Raji (cell line): ENCODE results near the gene ARHGAP26.

Experiments
- POLR2A ChIP-seq: IDR thresholded peaks from 2 replicates; pipeline ENCODE4 v1.6.1; 2011; ENCODE audit warnings: low read depth, low read length, control low read depth; ENCODE audit not compliant: insufficient read depth

Gene ARHGAP26

DNA sequence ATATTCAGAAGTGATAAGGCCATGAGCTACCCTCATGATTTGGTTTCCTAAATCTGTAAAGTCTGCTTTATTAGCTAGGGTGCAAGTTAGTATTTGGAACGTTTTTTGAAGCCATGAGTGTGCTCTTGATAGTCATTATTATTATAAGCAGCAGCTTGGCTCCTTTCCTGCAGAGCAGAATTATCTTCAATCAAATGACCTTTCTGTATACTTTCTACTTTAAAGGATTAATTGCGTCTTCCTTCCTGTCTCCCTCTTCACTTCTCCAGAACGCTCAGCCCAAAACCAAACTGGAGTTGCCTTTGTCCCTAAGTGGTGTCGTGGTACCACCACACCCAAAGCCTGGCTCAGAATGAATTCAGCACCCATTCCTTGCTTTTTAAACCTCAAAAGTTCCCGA lies 211.3 kb downstream of the ARHGAP26 start:
- TF ChIP-seq POLR2A: no peak

DNA sequence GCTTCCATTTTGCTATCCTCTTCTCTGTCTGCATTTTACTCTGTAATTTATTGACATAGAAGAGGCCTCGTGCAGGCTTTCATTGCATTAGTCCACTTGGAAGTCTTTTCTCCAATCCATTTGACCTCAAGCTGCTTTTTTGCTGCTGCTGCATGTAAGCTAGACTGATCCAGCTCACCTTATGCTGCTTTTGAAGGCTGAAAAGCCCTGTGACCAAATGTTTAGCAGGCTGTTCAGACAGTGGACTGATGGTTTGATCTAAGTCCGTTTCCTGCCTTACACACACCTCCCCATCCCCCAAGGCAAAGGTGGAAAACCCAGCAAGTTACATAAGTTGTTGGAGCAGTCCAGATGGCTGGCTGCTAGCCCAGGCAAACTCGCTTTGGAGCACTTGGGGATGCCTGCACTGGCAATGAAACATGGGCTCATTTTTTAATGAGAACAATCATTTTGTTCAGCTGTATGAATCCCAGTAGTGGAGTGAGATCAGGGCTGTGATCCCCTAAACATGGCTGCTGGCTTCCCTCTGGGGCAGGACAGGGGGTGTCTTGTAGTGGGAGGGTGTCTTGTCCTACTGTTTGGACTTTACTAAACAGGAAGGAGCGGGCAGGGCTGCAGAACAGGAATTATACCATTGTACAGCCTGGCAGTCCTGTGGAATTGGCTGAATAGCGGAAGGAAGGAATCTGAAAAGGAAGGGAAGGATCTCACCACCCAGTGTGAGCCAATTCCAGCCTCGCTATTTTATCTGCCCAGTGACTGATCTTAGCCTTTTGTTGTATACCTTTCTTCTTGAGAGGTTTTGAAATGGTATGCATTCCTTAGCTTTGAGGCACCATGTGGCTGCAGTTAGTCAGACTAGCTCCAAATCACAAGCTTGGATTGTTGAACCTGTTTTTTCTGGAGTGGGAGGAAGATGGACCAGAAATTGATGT lies 212.0 kb downstream of the ARHGAP26 start:
- TF ChIP-seq POLR2A: no peak

GRCh38 chr5:142982821-142983200 lies 212.6 kb downstream of the ARHGAP26 start:
- TF ChIP-seq POLR2A: no peak

GRCh38 chr5:142984011-142984410 lies 213.8 kb downstream of the ARHGAP26 start:
- no peak for TF ChIP-seq POLR2A

GRCh38 chr5:142984525-142984924 lies 214.3 kb downstream of the ARHGAP26 start:
- TF ChIP-seq POLR2A: no peak

DNA sequence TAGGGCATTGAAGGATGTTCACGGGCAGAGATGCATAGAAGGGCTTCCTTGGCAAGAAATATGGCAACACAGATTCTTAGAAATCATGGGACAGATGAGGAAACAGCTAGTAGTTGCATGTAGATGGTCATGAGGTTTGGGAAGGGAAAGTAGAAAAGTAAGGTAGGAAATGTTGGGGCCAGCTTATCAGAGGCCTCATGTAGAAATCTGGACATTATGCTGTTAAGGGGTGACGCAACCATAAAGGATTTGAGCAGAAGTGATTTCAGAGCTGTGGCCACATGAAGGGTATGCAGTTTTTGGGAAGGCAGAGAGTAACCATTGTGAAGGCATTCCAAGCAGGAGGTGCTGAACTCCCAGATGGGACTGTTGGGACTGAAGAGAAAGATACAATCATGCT lies 224.0 kb downstream of the ARHGAP26 start:
- TF ChIP-seq POLR2A: no peak

DNA sequence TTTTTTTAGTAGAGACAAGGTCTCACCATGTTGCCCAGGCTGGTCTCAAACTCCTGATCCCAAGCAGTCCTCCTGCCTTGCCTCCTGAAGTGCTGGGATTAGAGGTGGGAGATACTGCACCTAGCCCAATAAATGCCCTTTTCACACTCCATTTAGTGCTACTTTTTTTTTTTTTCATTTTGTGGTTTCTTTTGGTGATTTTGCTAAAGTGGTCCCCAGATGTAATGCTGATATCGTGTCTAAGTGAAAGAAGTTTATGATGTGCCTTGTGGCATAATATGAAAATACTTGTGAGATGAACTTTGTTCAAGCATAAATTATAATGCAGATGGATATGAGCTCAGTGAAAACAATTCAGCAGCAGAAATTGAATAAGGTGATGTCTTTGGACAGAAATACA lies 227.4 kb downstream of the ARHGAP26 start:
- TF ChIP-seq POLR2A: no peak

DNA sequence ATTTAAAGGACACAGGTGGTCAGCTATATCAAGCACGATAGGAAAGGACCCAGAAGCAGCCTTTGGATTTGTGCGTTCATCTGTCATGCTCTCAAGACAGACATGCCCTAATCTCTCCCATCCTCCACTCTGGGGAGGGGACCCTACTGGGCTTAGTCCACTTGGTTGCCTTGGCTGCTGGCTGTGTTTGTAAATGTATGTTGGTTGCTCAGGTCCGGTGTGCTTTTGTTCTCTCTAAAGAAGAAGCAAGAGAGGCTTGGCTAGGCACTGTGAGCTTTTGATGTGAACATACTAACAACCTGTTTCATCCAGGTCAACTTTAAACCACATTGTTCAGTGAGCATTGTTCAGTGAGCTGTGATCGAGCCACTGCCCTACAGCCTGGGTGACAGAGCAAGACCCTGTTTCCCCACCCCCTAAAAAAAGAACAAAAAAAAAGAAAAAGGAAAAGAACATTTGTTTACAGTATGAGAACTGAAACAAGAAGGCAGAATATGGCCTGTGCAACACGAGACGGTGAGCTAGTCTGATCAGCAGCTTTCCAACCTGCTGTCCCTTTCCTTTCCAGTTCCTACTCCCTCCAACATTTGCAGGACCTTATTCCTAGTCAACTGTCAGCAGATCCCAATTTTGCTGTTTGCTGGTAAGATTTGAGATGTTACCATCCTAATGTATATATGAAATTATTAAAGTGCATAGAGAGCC lies 228.3 kb downstream of the ARHGAP26 start:
- no peak for TF ChIP-seq POLR2A

GRCh38 chr5:143001764-143002351 lies 231.7 kb downstream of the ARHGAP26 start:
- TF ChIP-seq POLR2A: no peak

DNA sequence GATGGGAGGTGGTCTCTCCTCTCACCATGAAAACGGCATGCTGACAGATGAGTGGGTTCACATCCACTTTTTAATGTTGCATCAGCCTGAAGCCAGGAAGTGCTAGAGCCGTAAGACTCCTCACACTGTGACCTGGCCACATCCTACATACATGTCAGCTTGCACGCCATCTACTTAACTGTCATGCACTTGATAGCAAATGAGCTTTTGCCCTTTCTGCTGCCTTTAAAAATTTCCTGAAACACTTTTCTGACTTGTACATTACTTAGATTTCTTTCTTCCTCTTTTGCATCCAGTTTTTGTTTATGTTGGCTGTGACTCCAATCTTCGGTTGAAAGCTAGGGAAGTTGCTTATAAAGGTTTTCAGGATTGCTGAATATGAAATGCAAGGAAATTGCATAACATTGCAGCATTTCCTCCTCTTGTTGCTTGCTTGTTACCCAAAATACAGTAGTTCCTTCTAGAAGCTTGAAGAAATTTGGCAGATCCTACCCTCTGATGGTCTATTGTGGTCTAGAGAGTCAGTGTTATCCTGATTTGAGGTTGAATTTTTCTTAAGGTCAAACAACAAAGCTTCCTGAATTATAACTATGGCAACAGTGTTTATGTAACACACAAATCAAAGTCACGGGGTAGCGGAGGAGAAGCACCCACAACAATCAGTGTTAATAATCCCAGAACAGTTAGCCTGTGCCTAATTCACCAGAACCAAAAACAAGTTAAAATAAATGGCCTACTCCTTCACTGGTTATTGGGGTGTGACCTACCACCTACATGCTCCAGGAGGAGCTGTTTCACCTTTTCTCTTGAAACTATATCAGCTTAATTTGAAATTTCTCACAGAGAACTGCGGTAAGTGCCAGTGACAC lies 232.5 kb downstream of the ARHGAP26 start:
- no peak for TF ChIP-seq POLR2A

DNA sequence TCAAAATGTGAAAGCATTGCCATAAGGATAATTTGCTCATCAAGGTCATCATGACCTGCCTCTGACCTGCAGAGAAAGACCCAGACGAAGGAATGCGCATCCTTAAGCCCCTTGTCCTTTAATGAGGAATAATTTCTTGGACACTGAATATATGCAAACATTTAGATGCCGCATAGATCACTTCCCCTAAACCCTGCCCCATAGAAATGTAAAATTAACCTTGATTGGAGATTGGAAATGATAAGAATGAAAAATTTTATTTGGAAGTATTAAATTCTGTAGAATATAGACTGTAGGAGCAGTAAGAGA lies 233.1 kb downstream of the ARHGAP26 start:
- no peak for TF ChIP-seq POLR2A

DNA sequence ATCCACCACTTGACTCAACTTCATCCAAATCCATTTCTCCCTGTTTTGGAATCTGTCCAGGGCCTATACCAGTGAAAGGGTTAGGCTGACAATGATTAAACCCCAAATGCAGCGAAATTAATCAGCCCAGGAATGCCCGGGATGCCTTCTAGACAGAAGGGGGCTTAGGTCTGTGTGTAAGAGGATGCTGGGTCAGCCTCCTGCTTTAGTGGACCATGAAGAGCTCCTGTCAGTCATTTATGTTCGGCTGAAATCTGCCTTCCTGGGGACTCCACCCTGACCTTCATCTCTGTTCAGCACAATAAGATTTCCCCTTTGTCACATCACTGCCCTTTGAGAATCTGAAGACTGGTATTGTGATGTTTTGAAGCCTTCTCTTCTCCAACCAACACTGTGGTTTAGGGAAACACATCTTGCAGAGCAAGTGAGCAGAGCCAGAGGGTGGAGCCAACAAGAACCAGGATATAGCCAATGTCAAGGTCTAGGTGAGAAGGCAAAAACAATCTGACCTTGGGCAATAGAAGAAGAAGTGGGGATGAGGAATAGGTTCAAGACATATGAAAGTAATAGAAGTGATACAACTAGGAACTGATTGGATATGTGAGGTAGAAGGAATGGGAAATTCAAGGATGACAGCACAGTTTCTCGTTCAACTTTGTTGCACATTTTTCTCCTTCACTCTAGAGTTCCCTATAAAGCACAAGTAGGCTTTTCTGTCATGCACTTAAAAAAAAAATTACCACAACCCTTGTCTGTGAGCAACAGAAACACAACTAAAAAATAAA lies 234.4 kb downstream of the ARHGAP26 start:
- TF ChIP-seq POLR2A: no peak

DNA sequence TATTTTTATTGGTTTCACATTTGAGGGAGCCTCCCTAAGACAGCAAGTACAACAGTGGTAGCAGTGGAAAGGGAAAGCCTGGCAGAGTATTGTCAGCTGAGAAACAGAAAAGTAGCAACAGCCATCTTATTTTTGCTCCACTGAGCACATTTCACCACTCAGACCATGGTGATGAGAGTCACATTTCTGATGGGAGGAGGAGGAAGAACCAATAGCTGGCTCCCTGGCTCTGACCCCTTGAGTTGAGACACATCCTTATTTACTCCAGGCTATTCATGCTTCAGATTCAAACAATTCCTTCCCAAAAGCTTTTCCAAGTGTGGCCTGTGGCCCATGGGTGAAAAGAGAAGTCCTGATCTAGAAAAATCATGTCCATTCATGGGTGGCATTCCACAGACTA lies 236.3 kb downstream of the ARHGAP26 start:
- no peak for TF ChIP-seq POLR2A

- TF ChIP-seq POLR2A: no peak
Observed at GRCh38 chr5:143008032-143008431, 237.9 kb downstream of the ARHGAP26 start.
